GM19438 (cell line): ENCODE results near the gene ZNF771.

Experiments used
- ATAC-seq: cut with Tn5 transposase; IDR thresholded peaks from one replicate; pipeline ENCODE4 v1.9.1; 2021; ENCODE audit warnings: low read depth; ENCODE audit not compliant: unreplicated experiment

The ZNF771 gene

GRCh38 chr16:30407102-30407803 is at the start of gene ZNF771:
Gene ZNF771 (plus strand): TSS chr16:30407606. CDS start chr16:30408054, 448 bp downstream.
- ATAC-seq: peak; percentile 74

DNA sequence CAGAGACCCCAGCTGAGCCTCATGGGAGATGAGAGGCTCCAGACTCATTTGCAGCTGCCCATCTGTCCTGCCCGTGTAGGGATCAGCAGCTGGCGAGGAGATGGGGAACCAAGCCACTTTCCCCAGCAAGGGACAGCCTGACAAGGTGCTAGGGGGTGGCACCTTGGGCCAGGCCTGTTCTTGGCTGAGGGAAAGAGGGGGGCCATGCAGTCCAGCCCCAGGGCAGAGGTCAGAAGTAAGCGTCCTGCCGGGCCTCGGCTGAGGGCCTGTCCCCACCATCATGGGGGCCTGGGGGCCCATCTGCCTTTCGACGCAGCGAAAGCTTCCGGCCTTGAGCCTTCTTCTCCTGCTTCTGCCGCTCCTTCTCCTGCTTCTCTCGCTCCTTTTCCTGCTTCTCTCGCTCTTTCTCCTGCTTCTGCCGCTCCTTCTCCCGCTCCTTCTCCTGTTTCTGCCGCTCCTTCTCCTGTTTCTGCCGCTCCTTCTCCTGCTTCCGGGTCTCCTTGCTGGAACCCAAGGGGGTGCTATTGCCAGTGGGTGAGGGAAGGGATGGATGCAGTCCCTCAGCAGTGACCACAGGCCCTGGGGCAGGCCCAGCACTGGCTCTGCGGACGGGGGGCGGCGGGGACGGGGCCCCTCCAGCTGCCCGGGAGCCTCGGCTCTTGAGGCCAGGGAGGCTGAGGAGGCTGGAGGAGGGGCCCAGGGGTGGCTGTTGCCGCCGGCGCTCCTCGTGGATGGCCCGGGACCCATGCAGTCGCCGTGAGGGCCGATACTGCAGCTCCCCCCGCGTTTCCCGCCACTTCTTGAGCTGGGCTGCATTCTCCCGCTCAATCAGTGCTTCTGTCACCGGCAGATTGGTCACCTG is 49.5 kb upstream of the ZNF771 start:
- ATAC-seq: no peak

DNA sequence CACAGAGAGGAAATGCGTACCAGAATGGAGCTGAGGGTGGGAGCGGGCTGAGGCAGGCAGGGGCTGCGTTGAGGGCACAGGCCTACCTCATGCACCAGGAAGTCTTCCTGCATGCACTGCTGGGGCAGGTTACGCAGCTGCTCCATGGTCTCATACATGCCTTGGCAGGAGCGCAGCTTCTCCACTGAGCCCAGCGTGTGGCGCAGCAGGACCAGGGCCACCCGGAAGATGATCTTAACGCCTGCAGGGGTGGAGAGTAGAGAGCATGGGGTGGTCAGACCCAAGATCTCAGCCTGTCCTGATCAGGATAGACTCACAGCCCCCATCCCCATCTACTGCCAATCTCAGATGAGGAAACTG is 48.8 kb upstream of the ZNF771 start:
- no peak for ATAC-seq

DNA sequence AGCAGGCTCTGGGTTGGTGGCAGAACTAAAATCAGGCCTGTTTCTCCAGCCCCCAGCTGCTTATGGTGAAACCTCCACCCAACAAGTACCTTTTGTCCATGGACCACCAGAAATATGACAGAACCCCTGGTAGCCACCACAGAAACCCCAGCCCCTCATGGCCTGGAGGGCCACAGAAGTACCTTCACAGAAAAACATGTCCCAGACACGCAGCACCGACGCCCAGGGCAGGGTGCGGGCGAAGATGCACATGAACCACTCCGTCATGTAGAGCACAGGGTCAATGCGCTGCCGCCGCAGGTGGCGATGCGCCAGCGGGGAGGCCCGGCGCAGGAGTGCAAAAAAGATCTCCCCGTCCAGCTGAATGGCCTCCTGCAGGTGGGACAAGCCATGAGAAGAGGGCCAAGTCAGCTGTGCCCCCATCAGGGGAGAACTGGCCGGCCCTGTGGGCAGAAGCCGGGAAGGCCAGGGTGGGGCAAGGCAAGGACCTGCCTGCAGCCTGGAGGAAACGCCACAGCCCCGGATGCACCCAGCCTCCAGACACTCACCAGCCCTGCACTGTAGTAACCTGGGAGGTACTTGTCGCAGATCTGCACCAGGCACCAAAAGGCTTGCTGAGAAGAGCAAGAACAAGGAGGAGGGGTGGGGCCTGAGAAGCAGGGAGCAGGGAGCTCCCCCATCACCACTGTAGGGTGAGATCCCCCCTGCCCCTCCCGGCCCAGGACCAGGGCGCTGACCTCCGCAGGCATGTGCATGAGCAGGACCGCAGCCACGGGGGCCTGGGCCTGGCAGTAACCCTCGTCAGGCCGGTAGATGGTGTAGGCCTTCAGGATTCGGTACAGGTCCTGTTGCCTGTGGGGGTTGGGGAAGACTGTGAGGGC is 48.2 kb upstream of the ZNF771 start:
- no peak for ATAC-seq

DNA sequence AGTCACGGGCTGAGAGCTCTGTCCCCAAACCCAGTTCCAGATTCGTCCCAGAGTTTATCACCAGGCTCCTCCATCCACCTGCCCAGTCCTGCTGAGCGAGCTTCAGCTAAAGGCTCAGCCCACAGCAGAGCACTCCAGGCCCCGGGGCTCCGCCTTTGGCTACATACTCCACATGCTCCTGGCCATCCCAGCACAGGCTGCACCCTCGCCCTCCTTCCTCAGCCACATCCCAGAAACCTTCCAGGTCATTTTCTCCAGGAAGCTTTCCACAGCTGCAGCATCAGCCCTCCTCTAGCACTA is 47.6 kb upstream of the ZNF771 start:
- ATAC-seq: no peak

DNA sequence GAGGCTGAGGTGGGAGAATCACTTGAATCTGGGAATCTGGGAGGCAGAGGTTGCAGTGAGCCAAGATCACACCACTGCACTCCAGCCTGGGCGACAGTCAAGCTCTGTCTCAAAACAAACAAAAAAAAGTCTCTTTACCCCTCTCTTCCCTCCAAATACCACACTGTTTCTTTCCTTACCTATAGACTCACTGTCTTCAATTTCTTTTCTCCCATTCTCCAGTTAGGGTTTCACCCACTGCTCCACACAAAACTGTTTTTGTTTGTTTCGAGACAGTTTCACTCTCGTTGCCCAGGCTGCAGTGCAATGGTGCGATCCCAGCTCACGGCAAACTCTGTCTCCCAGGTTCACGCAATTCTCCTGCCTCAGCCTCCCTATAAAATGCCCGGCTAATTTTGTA is 46.2 kb upstream of the ZNF771 start:
- no peak for ATAC-seq

DNA sequence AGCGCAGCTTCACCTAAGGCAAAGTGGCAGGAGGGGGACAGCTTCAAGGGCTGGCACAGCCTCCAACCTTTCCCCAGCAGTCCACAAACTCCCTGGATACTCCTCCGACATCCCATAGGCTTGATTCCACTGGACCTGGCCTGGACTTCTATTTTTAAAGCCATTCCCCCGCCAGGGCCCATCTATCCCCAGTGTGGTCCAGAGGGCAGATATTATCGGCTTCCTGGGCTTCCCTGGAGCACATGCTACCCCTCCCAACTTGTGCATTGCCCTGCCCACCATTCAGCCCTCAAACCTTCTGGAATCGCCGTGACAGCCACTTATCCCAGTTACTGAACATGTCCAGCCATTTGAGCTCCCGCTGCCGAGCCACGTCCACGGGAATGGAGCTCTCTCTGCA is 42.2 kb upstream of the ZNF771 start:
- no peak for ATAC-seq

- ATAC-seq: no peak
These were observed 40.9 kb upstream of the ZNF771 start for GRCh38 chr16:30366511-30366910.

- no peak for ATAC-seq
These were observed 39.9 kb upstream of the ZNF771 start for GRCh38 chr16:30367349-30368009.

GRCh38 chr16:30368122-30368791 is 39.1 kb upstream of the ZNF771 start:
- no peak for ATAC-seq

DNA sequence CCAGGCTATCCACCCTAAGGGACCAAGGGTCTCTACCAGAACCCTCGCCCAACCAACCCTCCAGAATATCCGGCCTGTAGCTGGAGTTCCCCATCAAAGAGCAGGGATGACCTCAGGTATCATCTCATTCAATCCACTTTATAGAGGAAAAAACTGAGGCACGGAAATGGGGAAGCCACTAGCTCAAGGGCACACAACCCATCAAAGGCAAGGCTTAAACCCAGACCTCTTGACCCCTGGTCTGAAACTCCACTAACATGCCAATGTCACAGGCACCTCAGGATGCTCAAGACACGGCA is 38.7 kb upstream of the ZNF771 start:
- no peak for ATAC-seq

GRCh38 chr16:30369091-30369937 is 38.1 kb upstream of the ZNF771 start:
- ATAC-seq: no peak

DNA sequence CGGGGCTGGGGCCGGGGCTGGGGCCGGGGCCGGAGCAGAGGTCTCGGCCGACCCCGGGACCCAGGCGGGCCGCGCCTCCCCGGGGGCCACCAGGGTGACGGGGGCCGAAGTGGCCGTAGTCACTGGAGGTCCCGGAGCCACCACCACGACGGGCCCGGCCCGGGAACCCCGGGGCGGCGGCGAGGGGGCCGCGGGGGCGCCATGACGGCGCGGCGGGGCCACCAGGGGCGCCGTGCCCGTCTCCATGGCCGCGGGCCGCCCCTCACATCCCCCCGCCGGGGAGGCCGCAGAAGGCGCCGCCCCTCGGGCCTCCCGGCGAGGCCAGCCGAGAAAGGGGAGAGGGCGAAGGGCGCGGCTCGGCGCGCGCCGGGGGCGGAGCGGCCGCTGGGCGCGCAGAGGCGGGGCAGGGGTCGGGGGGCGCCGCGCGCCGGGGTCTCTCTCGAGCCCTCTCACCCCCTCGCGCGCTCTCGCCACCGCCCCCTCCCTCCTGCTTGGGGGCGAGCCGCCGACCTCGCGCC is 37.4 kb upstream of the ZNF771 start:
- ATAC-seq: peak; percentile 1

GRCh38 chr16:30370456-30371247 is 36.8 kb upstream of the ZNF771 start, which contains the start of gene TBC1D10B:
Gene TBC1D10B (minus strand): TSS chr16:30370494. CDS start chr16:30370183, 311 bp downstream.
- ATAC-seq: peak; percentile 69

- ATAC-seq: no peak
These were observed 36.1 kb upstream of the ZNF771 start for GRCh38 chr16:30371248-30371816.

- ATAC-seq: no peak
These were observed 35.2 kb upstream of the ZNF771 start for GRCh38 chr16:30372038-30372712.

- no peak for ATAC-seq
These were observed 34.7 kb upstream of the ZNF771 start for GRCh38 chr16:30372725-30373124.
